Measurements from ENCODE around the gene RNF112.

The RNF112 gene

DNA sequence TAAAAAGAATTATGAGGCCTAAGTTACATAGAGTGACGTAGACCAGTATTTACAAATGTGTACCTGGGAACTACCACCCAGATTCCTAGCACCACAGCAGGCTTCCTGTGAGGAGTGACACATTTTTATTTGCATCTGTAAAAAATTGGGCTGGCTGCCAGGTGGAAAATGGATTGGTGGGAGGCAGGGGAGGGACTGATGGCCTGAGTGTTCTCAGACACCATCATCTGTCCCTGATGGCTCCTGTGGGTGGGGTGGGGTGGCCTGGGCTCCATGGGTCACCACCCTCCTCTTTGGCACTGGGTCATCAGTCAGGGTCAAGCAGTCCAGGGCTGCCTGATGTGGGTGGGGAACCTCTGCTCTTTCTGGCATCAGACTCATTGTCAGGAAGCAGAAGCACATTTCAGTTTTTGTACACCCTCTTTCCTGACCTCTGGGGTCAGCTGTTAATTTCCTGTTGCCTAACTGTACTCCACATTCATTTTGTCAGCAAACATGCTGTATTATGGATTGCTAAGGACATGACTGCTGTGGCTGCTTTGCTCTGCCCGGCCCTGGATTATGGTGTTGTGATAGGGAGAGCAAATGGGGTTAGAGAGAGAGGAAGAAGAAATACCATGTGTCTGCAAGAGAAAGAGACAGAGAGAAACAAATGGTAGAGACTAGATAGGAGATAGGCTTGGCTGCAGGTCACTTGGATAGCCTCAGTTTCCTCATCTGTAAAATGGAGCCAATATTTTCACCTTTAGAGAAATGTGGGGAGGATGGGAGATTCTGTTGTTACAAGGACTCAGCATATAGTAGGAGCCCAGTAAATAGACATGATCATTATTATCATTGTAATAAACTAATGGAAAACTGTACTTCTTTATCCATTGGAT, 12.5 kb upstream of the RNF112 start:
- Histone ChIP-seq H3K36me3 (ENCODE audit: low read length) (no peaks in the 10 kb centered on the region), H3K9me3 (ENCODE audit: insufficient read depth, low read length) (no peaks in the 10 kb centered on the region), H3K9me2 (replicated peaks; ENCODE audit: insufficient read depth, low read length) (no peaks in the 10 kb centered on the region), H3K4me3 (ENCODE audit: insufficient read depth, low read length, poor library complexity, severe bottlenecking) (no peak overlapping the region), H3K4me2 (ENCODE audit: low read depth, low read length, poor library complexity, severe bottlenecking) (no peak overlapping the region), H3K27me3 (ENCODE audit: low read length) (no peaks in the 10 kb centered on the region), H3K79me2 (ENCODE audit: insufficient read depth, low read length) (no peaks in the 10 kb centered on the region), H3K9ac (ENCODE audit: low read length) (no peak overlapping the region), H3K27ac (ENCODE audit: low read depth, low read length) (no peak overlapping the region), H3F3A (ENCODE audit: insufficient read depth) (no peaks in the 10 kb centered on the region), H2AFZ (ENCODE audit: low read depth, low read length, severe bottlenecking) (no peak overlapping the region), H4K20me1 (ENCODE audit: low read depth, low read length) (no peaks in the 10 kb centered on the region)
- no peak for TF ChIP-seq EZH2phosphoT487 (conservative IDR thresholded peaks at IDR 0.05; ENCODE audit: low read length)
- TF ChIP-seq, protein P1, sequence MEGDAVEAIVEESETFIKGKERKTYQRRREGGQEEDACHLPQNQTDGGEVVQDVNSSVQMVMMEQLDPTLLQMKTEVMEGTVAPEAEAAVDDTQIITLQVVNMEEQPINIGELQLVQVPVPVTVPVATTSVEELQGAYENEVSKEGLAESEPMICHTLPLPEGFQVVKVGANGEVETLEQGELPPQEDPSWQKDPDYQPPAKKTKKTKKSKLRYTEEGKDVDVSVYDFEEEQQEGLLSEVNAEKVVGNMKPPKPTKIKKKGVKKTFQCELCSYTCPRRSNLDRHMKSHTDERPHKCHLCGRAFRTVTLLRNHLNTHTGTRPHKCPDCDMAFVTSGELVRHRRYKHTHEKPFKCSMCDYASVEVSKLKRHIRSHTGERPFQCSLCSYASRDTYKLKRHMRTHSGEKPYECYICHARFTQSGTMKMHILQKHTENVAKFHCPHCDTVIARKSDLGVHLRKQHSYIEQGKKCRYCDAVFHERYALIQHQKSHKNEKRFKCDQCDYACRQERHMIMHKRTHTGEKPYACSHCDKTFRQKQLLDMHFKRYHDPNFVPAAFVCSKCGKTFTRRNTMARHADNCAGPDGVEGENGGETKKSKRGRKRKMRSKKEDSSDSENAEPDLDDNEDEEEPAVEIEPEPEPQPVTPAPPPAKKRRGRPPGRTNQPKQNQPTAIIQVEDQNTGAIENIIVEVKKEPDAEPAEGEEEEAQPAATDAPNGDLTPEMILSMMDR (IDR thresholded peaks at IDR 0.05; ENCODE audit: insufficient read depth, low read length, poor library complexity, severe bottlenecking) = no peak

DNA sequence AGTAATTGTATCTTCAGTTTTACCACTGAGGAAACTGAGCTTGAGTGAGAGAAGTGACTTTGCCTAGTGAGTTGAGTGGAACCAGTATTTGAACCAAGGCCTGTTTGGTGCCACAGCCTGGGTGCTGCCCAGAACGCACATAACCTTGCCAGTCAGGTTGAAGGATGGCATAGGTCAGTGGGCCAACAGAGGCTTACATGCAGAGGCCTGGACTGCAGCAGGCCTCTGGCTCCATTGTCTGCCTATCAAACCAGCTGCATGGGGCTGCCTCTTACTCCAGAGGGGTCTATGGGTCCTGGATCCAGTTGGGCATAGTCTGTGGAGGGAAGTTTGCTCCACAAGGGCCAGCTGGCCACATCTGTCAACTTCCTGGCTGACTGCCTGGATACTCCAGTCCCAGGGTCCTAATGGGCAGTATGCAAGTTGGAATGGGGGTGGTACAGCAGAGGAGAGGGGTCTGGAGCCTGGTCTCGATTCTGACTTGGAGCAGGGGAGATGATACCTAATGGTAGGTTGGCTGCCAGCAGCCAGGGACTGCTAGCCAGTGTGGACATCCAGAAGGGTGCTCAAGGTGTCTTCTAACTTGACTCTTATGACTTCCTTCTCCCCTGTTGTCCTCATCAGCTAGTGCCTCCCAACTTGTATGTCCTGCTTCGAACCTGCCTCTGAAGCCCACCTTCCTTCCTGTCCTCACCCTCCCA, 11.1 kb upstream of the RNF112 start:
- TF ChIP-seq EZH2phosphoT487 (conservative IDR thresholded peaks at IDR 0.05; ENCODE audit: low read length) = no peak
- TF ChIP-seq, protein P1 (IDR thresholded peaks at IDR 0.05; ENCODE audit: insufficient read depth, low read length, poor library complexity, severe bottlenecking) = no peak
- H3K36me3 ChIP-seq (ENCODE audit: low read length) = no peaks in the 10 kb centered on the region
- no peaks in the 10 kb centered on the region for H3K9me3 ChIP-seq (ENCODE audit: insufficient read depth, low read length)
- no peak overlapping the region for H3K9ac ChIP-seq (ENCODE audit: low read length)
- H3F3A ChIP-seq (ENCODE audit: insufficient read depth) = no peaks in the 10 kb centered on the region
- H2AFZ ChIP-seq (ENCODE audit: low read depth, low read length, severe bottlenecking) = no peak overlapping the region
- H4K20me1 ChIP-seq (ENCODE audit: low read depth, low read length) = no peaks in the 10 kb centered on the region
- no peak overlapping the region for H3K27ac ChIP-seq (ENCODE audit: low read depth, low read length)
- no peaks in the 10 kb centered on the region for H3K79me2 ChIP-seq (ENCODE audit: insufficient read depth, low read length)
- no peaks in the 10 kb centered on the region for H3K27me3 ChIP-seq (ENCODE audit: low read length)
- no peak overlapping the region for H3K4me3 ChIP-seq (ENCODE audit: insufficient read depth, low read length, poor library complexity, severe bottlenecking)
- no peak overlapping the region for H3K4me2 ChIP-seq (ENCODE audit: low read depth, low read length, poor library complexity, severe bottlenecking)
- H3K9me2 ChIP-seq (replicated peaks; ENCODE audit: insufficient read depth, low read length) = no peaks in the 10 kb centered on the region

DNA sequence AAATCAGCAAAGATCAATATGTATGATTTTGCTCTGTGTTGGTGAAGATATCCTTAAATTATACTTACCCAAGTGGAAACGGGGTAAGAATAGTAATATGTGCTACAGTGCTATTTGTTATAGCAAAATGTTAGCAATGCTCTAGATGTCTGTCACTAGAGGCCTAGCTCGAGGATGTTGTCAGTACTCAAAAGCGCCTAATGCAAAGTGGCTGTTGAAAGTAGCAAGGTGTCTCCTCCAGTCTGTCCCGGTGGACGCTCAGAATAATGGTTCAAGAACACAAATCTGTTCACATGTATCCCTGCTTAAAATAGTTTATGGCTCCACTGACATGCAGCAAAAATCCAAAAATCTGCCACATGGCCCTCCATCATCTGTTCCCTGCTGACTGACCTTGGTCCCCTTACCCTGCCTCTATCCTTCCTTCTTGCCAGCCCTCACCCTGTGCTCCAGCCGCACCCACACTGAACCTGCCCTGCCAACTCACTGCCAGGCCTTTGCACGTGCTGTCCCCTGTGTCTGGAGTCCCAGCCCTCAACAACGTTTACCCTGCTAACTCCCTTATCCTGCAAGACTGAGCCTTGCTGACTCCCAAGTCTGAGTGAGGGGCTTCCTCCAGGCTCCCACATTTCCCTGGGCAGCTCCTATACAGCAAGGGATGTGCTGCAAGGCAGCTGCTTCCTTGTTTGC, 9.6 kb upstream of the RNF112 start:
- Histone ChIP-seq H3K9ac (ENCODE audit: low read length) (no peak overlapping the region), H4K20me1 (ENCODE audit: low read depth, low read length) (no peaks in the 10 kb centered on the region), H2AFZ (ENCODE audit: low read depth, low read length, severe bottlenecking) (no peak overlapping the region), H3K27ac (ENCODE audit: low read depth, low read length) (no peak overlapping the region), H3K79me2 (ENCODE audit: insufficient read depth, low read length) (no peaks in the 10 kb centered on the region), H3K4me3 (ENCODE audit: insufficient read depth, low read length, poor library complexity, severe bottlenecking) (no peak overlapping the region), H3K9me2 (replicated peaks; ENCODE audit: insufficient read depth, low read length) (no peaks in the 10 kb centered on the region), H3K4me2 (ENCODE audit: low read depth, low read length, poor library complexity, severe bottlenecking) (no peak overlapping the region), H3F3A (ENCODE audit: insufficient read depth) (no peaks in the 10 kb centered on the region), H3K9me3 (ENCODE audit: insufficient read depth, low read length) (no peaks in the 10 kb centered on the region), H3K27me3 (ENCODE audit: low read length) (no peaks in the 10 kb centered on the region), H3K36me3 (ENCODE audit: low read length) (no peaks in the 10 kb centered on the region)
- no peak for TF ChIP-seq EZH2phosphoT487 (conservative IDR thresholded peaks at IDR 0.05; ENCODE audit: low read length)
- TF ChIP-seq, protein P1 (IDR thresholded peaks at IDR 0.05; ENCODE audit: insufficient read depth, low read length, poor library complexity, severe bottlenecking) = no peak

Measured in SU-DHL-6 (cell line).